GM12873 (cell line): ENCODE results near the gene MS4A14.

Experiments used
- CTCF ChIP-seq: IDR thresholded peaks from 2 replicates; pipeline ENCODE4 v1.5.1; 2012; ENCODE audit warnings: low read depth, mild to moderate bottlenecking, moderate library complexity, low read length, control low read depth; ENCODE audit not compliant: insufficient read depth; ENCODE audit errors: missing control alignments

MS4A14 gene

GRCh38 chr11:60363542-60364470 is 32.5 kb upstream of the MS4A14 start:
- peak; percentile 66 for TF ChIP-seq CTCF

GRCh38 chr11:60367009-60367408 is 29.2 kb upstream of the MS4A14 start:
- TF ChIP-seq CTCF = no peak

- TF ChIP-seq CTCF = no peak
Observed at GRCh38 chr11:60367896-60368295, 28.4 kb upstream of the MS4A14 start.

- no peak for TF ChIP-seq CTCF
Observed at GRCh38 chr11:60370252-60370810, 25.9 kb upstream of the MS4A14 start.

- no peak for TF ChIP-seq CTCF
Observed at GRCh38 chr11:60370811-60371298, 25.4 kb upstream of the MS4A14 start.

- TF ChIP-seq CTCF = no peak
Observed at GRCh38 chr11:60371386-60371785, 24.9 kb upstream of the MS4A14 start.

GRCh38 chr11:60371854-60372253 is 24.4 kb upstream of the MS4A14 start:
- TF ChIP-seq CTCF = no peak
